Stimulated activated CD4-positive, alpha-beta T cell treated with anti-CD3 and anti-CD28 coated beads, Interleukin-2, amount 100 ng/mL, for 24 hours (primary cell): ENCODE data around the gene RIMS4.

Experiments used
- DNase-seq, 2 donors: peaks; one replicate each; pipeline ENCODE4 v3.0.0-alpha.2; 2020

RIMS4 gene

DNA sequence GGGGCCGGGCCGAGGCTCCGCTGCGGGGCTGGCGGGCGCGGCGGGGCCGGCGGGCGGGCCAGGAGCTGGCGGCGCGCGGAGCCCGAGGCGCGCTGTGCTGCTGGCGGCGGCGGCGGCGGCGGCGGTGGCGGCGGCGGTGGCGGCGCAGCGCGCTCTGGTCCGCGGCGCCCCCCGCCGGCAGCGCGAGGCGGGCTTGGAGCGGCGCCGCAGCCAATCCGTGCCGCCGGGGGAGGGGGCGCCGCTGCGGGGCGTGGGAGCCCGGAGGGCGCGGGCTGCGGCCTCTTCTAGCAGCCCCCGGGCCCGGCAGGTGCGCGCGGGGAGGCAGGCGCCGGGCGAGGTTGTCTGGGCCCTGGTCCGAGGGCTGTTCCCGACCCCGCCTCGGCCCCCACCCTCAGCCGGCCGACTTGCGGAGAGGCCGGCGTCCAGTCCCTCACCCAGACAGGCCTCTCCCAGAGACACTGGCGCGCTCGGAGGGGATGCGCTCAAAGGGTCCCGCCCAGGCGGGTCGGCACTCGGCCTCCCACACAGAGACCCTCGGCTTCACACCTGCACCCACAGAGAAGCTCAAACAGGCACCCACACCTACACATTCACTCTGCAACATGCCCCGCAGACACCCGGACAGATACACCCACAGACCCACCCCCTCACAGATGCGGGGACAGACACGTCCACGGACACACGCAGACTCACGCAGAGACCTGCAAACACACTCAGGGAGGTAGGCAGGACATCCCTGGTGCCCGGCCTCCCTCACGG lies at the start of gene RIMS4:
Gene RIMS4 (minus strand): TSS at position 156 of the 759 bp plus-strand sequence. CDS start 275 bp downstream, outside the sequence.
- DNase-seq, result peak in 1 of 2 donors; percentile 19

DNA sequence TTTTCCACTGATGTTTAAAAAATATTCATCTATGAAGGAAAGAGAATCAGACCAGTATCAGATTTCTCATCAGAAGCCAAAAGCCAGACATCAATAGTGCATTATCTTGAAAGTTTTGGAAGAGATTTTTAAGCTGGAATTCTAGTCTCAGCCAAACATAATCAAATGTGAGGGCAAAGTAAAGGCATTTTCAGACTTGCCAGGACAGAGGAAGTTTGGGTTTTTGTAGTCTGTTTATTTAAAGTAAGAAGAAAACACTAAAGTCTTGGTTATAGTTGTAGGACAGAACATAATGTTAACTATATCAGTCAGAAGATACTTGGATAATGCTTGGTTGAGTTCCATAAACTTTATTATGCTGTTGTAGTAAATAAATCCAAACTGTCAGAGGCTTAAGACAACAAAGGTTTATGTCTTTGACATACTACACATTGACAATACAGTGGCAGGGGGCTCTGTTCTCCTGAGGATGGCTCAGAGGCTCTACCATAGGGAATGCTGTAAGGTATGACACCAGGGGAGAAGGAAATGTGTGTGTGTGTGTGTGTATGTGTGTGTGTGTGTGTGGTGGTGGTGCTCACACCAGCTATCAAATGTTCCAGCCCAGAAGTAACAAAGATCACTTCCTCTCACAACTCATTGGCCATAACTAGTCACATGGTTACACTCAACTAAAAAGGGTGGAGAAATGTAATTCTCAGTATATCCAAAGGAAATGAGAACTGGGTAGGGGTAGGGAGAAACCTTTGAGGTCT lies 48.4 kb upstream of the RIMS4 start:
- DNase-seq, result no peak

DNA sequence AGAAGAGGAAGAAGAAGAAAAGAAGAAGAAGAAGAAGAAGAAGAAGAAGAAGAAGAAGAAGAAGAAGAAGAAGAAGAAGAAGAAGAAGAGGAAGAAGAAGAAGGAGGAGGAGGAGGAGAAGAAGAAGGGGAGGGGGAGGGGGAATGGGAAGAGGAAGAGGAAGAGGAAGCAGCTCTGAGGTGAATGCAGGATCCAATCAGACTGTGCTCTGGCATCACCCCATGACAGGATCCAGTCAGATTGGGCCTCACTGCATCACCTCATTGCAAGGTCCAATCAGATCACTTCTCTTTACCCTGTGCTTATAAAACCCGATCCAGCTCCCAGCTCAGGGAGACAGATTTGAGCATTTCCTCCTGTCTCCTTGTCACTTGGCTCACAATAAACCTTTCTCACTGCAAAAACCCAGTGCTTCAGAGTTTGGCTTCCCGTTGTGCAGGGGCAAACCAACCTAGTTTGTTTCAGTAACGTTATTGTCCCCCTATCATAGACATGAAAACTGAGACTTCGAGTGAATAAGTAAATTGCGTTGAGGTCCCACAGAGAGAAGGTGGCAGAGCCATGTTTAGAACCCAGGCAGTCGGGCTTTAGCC lies 46.6 kb upstream of the RIMS4 start:
- DNase-seq, result no peak

DNA sequence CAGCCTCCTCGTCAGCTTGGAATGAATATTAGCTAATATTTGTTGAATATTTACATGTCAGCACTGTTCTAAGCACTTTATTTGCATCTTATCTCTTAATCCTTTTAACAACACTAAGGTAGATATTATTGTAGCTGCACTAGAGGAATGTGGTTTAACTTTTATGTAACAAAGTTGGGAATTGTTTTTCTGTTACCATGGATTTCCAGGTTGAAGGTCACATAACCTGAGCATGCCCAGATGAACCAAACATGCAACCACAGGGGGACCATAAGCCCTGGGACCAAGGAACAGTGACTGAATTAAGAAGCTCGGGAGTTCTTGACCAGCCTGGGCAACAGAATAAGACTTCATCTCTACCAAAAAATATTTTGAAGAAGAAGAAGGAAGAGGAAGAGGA lies 46.1 kb upstream of the RIMS4 start:
- DNase-seq, result no peak

DNA sequence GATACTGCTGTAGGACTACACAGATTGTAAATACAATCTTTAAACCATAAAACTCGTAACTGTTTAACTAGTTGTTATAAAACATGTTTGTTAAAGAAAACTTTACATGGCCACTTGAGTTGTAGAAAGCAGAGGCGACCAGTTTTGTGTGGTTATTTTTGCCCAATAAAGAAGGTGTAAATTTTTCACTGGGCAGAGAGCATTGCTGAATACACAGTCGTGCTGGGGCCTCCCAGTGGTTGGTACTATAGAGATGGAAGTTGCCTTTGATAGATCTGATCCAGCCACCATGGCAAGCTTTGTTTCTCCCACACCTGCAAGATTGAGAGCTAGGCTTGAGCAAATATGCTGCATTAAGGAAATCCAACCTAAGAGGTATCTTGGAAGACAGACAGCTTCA lies 41.2 kb upstream of the RIMS4 start:
- DNase-seq, result no peak

DNA sequence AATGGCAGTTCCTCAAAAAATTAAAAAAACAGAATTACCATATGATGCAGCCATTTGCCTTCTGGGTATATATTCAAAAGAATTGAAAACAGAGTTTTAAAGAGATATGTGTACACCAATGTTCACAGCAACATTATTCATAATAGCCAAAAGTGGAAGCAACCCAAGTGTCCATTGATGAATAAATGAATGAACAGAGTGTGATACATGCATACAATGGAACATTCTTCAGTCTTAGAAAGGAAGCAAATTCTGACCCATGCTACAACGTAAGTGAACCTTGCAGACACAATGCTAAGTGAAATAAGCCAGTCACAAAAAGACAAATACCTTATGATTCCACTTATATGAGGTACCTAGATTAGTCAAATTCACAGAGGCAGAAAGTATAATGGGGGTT lies 40.5 kb upstream of the RIMS4 start:
- DNase-seq, result no peak

DNA sequence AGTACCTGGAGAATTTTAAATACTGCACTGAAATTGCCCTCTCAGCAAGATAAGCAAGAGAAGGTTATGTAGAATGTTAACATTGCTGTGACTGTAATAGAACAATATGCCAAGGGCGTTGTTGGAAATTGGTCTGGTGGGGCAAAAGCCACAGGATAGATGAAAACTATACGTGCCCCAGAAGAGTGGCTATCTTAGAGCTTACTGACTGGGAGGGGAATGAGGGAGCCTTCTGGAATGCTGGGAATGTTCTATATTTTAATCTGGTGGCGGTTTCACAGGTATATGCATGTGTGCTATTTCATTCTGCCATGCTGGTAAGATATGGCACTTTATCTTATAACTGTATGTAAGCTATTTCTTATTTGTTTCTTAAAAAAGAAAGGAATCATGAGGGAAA lies 39.9 kb upstream of the RIMS4 start:
- no peak for DNase-seq

DNA sequence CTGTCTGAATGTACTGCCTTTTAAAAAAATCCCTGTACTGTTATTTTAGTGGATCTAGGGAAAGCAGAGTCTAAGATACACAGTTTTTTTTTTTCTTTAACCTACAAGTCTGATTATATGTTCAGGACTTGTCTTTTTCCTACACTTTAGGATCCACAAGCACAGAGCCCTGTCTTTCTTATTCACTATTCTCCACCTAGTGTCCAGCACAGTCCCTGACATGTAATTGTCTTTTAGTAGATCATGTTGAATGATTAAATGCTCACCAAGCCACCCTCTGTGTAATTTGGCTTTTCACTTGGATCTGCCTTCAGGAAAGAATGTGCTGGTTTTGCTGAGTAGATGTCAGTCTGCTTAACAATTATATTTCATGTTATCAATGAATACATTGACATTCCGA lies 39.4 kb upstream of the RIMS4 start:
- no peak for DNase-seq

DNA sequence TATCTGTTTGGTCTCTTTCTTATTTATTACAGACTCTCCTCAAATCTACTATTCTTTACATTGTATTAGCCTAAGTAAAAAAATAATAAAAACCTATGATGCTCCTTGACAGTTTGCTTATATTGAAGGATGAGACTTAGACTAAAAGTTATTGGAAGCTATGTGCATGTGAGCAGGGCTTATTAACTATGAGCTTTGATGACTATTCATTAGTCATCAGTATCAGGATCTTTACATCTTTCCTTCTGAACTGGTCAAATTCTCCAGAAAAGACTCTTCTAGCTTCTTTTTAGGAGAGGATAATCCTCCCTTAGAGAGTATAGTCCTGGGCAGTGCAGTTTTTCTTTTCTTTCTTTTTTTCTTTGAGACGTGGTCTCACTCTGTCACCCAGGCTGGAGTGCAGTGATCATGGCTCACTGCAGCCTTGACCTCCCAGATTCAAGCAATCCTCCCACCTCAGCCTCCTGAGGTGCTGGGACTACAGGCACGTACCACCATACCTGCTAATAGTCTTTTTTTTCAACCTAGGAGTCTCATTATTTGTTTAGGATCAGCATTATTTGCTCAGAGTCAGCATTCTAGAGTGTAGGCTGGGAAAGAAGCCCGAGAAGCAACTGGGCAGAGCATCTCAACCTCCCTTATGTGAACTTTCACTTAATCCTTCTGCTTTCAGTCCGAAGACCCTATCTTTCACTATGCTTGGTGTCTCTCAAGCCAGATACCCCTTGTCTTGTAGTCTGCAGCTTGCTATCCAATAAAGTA lies 38.1 kb upstream of the RIMS4 start:
- DNase-seq, result no peak

DNA sequence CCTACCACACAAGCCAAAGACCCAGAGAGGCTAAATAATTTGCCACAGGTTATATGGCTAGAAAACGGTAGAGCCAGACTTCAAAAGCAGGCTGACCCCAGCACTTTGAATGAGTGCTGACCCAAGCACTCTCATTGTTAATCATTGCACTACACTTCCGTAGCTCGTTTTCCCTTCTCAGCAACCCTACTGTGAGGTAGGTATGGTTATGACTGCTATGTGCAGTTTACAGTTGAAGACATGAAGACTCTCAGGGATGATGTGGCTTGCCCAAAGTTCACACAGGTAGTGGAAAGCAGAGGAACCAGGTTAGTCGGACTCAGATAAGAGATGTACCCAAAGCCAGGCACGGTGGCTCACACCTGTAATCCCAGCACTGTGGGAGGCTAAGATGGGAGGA lies 33.5 kb upstream of the RIMS4 start:
- DNase-seq, result no peak

DNA sequence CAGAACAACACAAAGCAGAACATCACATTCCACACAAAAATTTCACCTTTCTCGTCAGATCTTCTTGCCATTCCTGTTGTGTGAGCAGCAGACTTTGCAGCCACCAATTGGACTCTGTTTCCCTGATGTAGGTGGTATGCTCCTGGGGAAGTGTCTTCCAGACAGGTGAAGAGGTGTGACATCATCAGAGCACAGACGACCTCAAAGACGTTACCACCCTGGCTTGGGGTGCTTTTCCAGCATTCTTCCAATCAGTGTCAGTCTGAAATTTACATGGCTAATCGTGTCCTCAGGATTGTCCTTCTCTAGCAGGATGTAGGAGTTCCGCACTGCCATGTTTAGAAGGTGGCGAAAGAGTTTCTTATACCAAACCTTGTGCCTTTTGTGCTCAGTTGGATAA lies 31.6 kb upstream of the RIMS4 start:
- DNase-seq, result no peak

DNA sequence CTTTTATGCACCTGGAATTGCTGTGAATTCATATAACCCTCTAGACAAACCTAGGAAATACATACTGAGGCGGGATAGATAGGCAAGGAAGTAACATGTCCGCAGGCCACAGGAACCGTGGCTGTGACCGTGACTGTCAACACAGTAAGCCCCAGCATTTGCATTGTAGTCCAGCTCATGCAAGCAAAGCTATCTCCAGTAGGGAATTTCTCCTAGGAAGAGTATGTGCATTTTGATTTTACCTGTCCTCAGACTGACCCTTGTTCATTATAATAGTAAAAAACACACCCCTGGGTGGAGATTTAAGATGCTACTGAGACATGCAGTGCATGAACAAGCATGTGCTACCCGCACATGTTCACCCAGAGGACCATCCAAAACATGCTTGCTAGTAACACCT lies 30.5 kb upstream of the RIMS4 start:
- DNase-seq, result no peak

DNA sequence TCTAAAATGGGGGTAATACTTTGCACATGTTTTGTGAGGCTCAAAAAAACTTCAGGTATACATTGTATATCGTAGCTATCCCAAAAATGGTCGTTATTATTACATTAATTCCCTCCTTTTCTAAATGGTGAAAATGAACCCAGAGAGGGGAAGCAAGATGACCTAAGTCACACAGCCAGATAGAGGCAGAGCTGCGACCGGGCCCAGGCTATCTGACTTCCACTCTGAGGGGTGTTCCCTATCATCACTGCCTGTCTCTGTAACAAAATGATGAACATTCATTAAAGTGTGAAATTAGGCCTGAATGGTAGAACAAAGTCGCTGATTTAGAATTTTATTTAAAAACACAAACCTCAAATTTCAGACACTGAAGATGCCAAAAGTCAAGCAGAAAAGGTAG lies 29.1 kb upstream of the RIMS4 start:
- no peak for DNase-seq

DNA sequence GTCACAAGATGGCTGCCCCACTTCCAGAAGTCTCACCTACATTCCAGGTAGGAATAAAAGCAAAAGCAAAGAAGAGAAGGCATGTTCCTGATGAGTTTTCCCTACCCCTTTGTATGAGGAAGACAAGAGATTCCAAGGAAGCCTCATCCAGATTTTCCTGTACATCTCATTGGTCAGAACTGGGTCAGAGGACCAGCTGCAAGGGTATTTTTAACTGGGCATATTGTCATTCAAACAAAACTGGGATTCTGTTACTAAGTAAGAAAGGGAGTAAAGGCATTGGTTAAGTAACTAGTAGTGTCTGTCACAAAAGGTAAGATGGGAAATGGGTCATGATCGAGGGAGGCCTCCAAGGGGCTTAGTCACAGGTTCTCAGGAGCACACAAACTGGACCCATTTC lies 28.2 kb upstream of the RIMS4 start:
- no peak for DNase-seq

DNA sequence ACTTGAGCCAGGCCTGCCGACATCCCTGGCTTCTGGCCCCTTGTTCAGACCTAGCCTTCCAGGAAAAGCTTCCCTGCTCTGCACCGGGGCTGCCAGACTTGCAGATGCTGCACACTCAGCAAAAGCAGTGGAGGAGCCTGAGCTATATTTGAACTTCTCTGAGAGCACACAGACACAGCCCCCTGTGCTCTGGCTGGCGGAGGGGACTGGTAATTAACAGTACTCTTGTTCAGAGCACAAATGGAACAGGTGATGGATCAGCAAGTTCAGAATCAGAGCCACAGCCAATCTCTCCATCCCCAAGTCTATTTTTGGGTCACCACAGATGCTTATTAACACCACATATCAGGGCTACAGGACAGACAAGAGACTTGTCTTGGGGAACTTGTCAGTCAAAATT lies 27.6 kb upstream of the RIMS4 start:
- no peak for DNase-seq

DNA sequence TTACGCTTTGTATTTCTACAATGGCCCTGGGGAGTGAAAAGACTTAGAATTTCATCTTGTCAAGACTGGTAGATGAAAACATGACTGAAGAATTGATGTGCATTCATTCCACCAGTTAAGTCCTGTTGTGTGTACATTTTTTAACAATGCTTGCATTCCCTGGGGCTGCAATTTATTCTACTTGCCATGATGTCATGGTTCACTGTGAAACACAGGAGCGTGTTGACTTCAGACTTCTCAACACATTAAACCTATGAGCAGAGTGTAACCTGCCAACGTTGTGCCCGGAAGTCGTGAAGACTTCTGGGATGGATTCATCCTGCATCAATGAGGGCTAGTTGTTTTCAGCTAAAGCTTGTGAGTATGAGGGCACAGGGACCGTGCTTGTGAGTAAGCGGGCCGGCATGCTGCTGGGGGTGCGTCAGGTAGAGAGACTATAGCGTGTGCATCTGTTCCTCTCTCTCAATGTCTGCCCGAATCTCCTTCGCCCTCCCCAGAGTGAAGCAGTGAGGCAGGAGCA lies 26.3 kb upstream of the RIMS4 start:
- no peak for DNase-seq

DNA sequence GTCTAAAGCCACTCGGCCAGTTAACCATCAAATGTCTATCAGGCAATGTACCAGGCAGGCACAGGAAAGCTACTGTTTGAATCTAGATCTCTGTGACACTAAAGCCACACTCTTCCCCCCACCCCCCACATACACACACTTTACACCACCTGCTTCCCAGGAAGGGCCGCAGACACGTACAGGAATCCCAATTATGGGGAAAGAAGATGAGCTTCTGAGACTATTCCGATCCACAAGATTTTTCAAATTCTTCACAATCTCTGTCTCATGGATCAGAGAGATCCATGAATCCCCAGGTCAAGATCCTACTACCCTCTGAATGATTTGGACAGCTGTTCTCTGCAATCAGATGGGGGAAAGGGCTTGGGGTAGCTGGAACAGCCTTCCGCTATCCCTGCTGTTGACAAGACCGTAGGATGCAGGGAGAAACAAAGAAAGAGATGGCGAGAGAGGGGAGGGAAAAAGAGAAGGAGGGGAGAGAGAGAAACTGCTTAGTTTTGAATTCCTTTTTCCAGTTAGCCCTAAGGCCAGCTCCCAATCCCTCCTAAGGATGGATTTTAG lies 25.4 kb upstream of the RIMS4 start:
- no peak for DNase-seq

DNA sequence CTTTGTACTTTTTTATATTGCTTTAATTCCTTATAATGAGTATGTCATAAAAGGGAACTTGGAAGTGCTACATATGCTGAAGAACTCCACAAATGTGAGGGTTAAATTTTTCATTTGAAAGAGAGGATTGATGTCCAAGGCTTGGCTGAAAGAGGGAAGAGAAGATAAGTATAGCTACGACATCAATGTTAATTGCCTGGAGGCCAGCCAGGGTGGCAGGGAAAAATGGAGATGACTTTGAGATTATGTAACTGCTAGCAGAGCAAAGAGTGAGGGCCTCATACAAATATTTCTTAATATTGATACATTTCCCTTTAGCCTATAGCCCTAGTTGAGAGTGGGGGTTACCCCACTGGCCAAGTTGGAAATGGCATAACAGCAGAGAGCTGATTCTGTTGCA lies 24.8 kb upstream of the RIMS4 start:
- no peak for DNase-seq

DNA sequence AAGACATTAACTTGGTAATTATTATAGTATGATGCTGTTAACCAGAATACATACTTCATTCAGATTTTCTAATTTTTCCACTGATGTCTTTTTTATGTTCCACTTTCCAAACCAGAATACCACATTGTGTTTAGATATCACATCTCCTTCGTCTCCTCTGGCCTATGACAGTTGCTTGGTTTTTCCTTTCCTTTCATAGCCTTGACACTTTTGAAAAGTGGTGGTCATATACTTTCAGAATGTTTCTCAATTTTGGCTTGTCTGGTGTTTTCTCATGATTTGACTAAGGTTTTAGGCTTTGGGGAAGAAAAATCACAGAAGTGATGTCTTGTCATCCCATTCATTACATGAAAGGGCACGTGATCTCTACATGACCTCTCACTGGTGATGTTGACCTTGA lies 24.3 kb upstream of the RIMS4 start:
- DNase-seq, result no peak

DNA sequence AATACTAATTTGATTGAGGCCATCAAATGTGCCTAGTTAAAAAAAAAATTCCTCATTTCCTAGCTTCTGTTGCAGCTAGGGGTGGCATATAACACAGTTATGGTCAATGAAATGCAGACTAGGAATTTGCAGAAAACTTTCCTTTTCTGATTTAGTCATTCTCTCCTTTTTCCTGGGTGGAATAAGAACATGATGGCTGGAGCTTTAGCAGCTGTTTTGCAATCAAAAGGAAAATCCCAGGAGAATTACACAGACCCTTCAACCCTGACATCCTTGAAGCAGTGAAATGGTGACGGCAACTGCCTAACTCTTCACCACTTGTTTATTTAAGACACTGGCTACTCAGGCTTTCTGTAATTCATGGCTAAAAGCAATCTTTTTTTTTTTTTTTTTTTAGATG lies 23.1 kb upstream of the RIMS4 start:
- DNase-seq, result no peak

DNA sequence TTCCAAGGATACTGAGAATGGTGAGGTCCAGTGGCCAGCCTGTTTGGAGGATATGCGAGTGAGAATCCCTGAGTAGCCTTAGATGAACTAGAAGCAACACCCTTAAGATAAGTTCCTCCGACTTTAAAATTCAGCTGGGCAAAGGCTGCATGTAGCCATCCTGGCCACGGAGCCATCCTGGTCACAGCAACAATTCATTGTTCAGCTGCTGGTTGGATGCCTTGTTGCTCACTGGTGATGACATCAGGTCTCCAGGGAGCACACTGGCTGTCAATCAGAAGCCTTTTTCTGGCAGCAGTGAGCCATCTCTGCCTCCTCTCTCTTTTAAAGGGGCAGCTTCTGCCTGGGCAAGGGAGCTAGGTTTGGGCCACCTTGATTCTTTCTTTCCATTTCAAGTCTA lies 22.4 kb upstream of the RIMS4 start:
- no peak for DNase-seq

DNA sequence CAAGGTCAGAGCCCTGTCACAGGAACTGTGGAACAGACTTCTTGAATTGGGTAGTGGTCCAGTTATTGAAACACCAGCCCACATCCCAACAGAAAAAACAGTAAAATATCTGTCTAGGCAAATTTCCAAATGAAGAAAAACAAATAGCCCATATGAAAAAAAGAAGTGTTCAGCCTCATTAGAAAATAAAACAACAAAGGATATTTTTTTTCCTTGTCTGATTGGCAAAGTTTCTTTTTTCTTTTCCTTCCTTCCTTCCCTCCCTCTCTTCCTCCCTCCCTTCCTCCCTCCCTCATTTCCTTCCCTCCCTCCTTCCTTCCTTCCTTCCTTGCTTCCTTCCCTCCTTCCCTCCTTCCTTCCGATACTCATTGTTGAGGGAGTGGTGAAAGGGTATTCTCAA lies 20.6 kb upstream of the RIMS4 start:
- DNase-seq, result no peak

DNA sequence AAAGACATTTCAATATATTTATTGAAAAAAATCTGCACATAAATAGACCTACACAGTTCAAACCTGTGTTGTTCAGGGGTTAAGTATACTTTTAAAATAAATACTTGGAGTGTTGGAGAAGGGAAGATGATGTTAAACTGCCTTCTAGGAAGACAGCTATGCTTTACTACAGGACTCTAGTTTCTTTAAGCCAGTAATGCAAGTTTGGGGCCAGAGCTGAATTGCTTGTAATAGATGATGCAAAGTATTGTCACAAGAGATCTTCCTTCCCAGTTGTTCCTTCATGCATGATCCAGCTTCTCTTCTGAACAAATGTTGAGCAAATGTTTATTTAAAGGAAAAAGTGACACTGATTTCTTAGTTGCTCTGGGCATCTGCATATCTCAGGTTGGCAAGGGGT lies 20.2 kb upstream of the RIMS4 start:
- DNase-seq, result no peak
